ENCODE results near the gene KIAA1217. TPM values are rescaled to one million over a fixed set of nuclear protein-coding genes. Genes with fewer than 3 reads are reported as not detected.

KIAA1217 gene
- polyA plus RNA-seq, 1 donor from 2014 or later: 0.22 TPM

GRCh38 chr10:24215603-24216002, 6.7 kb downstream of the KIAA1217 start:
- Histone ChIP-seq H3K9ac (ENCODE audit: low read length) (no peak overlapping the region), H3K4me3 (ENCODE audit: low read length) (no peak overlapping the region), H3K27ac (ENCODE audit: low read length) (no peak overlapping the region), H3K9me2 (ENCODE audit: insufficient read depth, low read length) (no peaks in the 10 kb centered on the region), H3K36me3 (ENCODE audit: insufficient read depth, low read length) (no peaks in the 10 kb centered on the region), H4K20me1 (ENCODE audit: insufficient read depth) (no peaks in the 10 kb centered on the region), H3K27me3 (ENCODE audit: insufficient read depth, low read depth, low read length) (no peaks in the 10 kb centered on the region), H3K4me2 (ENCODE audit: low read length) (no peak overlapping the region), H3K9me3 (ENCODE audit: low read length) (no peaks in the 10 kb centered on the region), H2AFZ (ENCODE audit: low read depth, low read length) (no peak overlapping the region), H3K79me2 (replicated peaks; ENCODE audit: insufficient read depth, low read length) (no peaks in the 10 kb centered on the region), H3F3A (ENCODE audit: insufficient read depth, low read length, poor library complexity, severe bottlenecking) (no peaks in the 10 kb centered on the region)
- TF ChIP-seq SMC3 (conservative IDR thresholded peaks at IDR 0.05; ENCODE audit: poor library complexity) (no peak), CTCF (IDR thresholded peaks at IDR 0.05; ENCODE audit: poor library complexity, severe bottlenecking) (no peak), EZH2 (IDR thresholded peaks at IDR 0.05; ENCODE audit: borderline replicate concordance, insufficient read depth, low read length, poor library complexity, severe bottlenecking) (no peak), RAD21 (conservative IDR thresholded peaks at IDR 0.05) (no peak), MXI1 (conservative IDR thresholded peaks at IDR 0.05; ENCODE audit: poor library complexity, severe bottlenecking) (no peak)
- TF ChIP-seq, protein P1, sequence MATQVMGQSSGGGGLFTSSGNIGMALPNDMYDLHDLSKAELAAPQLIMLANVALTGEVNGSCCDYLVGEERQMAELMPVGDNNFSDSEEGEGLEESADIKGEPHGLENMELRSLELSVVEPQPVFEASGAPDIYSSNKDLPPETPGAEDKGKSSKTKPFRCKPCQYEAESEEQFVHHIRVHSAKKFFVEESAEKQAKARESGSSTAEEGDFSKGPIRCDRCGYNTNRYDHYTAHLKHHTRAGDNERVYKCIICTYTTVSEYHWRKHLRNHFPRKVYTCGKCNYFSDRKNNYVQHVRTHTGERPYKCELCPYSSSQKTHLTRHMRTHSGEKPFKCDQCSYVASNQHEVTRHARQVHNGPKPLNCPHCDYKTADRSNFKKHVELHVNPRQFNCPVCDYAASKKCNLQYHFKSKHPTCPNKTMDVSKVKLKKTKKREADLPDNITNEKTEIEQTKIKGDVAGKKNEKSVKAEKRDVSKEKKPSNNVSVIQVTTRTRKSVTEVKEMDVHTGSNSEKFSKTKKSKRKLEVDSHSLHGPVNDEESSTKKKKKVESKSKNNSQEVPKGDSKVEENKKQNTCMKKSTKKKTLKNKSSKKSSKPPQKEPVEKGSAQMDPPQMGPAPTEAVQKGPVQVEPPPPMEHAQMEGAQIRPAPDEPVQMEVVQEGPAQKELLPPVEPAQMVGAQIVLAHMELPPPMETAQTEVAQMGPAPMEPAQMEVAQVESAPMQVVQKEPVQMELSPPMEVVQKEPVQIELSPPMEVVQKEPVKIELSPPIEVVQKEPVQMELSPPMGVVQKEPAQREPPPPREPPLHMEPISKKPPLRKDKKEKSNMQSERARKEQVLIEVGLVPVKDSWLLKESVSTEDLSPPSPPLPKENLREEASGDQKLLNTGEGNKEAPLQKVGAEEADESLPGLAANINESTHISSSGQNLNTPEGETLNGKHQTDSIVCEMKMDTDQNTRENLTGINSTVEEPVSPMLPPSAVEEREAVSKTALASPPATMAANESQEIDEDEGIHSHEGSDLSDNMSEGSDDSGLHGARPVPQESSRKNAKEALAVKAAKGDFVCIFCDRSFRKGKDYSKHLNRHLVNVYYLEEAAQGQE (IDR thresholded peaks at IDR 0.05; ENCODE audit: borderline replicate concordance): no peak

- no peaks in the 10 kb centered on the region for H3F3A ChIP-seq (ENCODE audit: insufficient read depth, low read length, poor library complexity, severe bottlenecking)
- no peaks in the 10 kb centered on the region for H3K9me3 ChIP-seq (ENCODE audit: low read length)
- H3K27me3 ChIP-seq (ENCODE audit: insufficient read depth, low read depth, low read length): no peaks in the 10 kb centered on the region
- no peak overlapping the region for H3K4me3 ChIP-seq (ENCODE audit: low read length)
- no peaks in the 10 kb centered on the region for H3K79me2 ChIP-seq (replicated peaks; ENCODE audit: insufficient read depth, low read length)
- H3K9me2 ChIP-seq (ENCODE audit: insufficient read depth, low read length): no peaks in the 10 kb centered on the region
- H3K4me2 ChIP-seq (ENCODE audit: low read length): no peak overlapping the region
- H3K27ac ChIP-seq (ENCODE audit: low read length): no peak overlapping the region
- H3K9ac ChIP-seq (ENCODE audit: low read length): no peak overlapping the region
- no peak for TF ChIP-seq CTCF (IDR thresholded peaks at IDR 0.05; ENCODE audit: poor library complexity, severe bottlenecking)
- TF ChIP-seq TAF1 (IDR thresholded peaks at IDR 0.05; ENCODE audit: low read depth): no peak
- TF ChIP-seq, protein P1 (IDR thresholded peaks at IDR 0.05; ENCODE audit: borderline replicate concordance): no peak
- no peak for TF ChIP-seq EZH2 (IDR thresholded peaks at IDR 0.05; ENCODE audit: borderline replicate concordance, insufficient read depth, low read length, poor library complexity, severe bottlenecking)
- TF ChIP-seq RAD21 (conservative IDR thresholded peaks at IDR 0.05): no peak
- TF ChIP-seq MXI1 (conservative IDR thresholded peaks at IDR 0.05; ENCODE audit: poor library complexity, severe bottlenecking): no peak
- no peak for TF ChIP-seq SMC3 (conservative IDR thresholded peaks at IDR 0.05; ENCODE audit: poor library complexity)
- no peak for TF ChIP-seq EP300 (conservative IDR thresholded peaks at IDR 0.05; ENCODE audit: poor library complexity, severe bottlenecking)
- TF ChIP-seq POLR2AphosphoS5 (IDR thresholded peaks at IDR 0.05): no peak
- H2AFZ ChIP-seq (ENCODE audit: low read depth, low read length): no peak overlapping the region
- no peaks in the 10 kb centered on the region for H4K20me1 ChIP-seq (ENCODE audit: insufficient read depth)
- H3K36me3 ChIP-seq (ENCODE audit: insufficient read depth, low read length): no peaks in the 10 kb centered on the region
Observed at GRCh38 chr10:24219963-24220362, 11.0 kb downstream of the KIAA1217 start.
